ENCODE measurements around the gene ZFP64. TPM values are rescaled to one million over a fixed set of nuclear protein-coding genes. Genes with fewer than 3 reads are reported as not detected.

Gene ZFP64
- total and polyA plus RNA-seq, 2 donors (not counting 3 experiments of a cell fraction or from before 2014, with no cell fraction given) = 31.7 to 35.4 TPM

DNA sequence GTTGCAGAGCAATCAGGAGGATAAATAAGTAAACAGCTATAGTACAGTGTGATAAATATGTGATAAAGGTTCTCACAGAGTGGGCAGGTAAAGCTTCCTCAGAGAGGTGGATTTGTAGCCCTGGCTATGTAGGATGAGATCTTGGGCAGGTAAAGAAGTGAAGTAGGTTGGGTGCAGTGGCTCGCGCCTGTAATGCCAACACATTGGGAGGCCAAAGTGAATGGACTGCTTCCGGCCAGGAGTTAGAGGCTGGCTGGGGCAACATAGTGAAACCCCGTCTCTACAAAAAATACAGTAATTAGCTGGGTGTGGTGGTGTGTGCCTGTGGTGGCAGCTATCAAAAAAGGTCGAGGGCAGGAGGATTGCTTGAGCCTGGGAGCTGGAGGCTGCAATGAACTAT lies 72.9 kb downstream of the ZFP64 start:
- dilution Hi-C loops (cut with MboI; ENCODE audit: extremely low pct_ligation_motif_present, low sequenced_read_pairs) (no loop called here), intact Hi-C loops (cut with micrococcal nuclease) (no loop called here)
- POLR2A ChIA-PET = no interaction called here

DNA sequence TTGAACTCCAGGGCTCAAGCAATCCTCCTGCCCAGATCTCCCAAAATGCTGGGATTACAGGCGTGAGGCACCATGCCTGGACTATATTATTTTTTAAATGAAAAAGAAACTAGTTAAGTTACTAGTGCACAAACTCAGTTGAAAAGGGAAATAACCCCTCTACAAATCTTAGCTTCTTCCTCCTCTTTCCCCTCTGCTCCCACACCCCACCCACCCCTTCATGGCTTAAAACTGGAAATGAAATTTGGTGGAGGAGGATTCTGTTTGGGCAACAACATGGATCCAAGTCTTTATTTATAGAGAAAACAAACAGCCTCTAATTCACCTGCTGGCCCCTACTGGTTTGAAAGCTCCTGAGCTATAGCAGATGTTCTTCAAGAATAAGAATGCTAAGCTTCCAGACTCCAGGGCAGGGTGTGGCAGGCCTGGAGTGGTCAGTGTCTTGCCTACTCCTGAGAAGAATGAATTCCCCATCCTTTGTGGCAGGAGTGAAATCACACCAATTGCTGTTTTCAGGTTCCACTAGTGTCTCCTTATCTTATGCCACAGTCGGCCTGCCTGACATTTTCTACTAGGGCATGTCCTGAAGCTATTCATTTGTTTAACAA lies 73.5 kb downstream of the ZFP64 start:
- FAIRE-seq (no peak), DNase-seq (ENCODE audit: low read depth, low spot score) (no peak)
- ChIA-PET CTCF (interaction anchor here (0.7 to 2.4 kb wide), 4 partner anchors 11 to 1131 kb away, joined by 3 to 13 read pairs (median 4); no protein-coding TSS in a partner anchor), POLR2A (no interaction called here)
- Histone ChIP-seq H2AFZ (ENCODE audit: low read depth, low read length) (no peak overlapping the region), H3K27me3 (ENCODE audit: control insufficient read depth in 2 of 2, insufficient read depth in 2 of 2, low read length in 2 of 2) (no peaks in the 10 kb centered on the region), H3K4me1 (ENCODE audit: control insufficient read depth, extremely low read depth, insufficient read depth, low read length) (no peaks in the 10 kb centered on the region), H3K4me3 (replicated peaks in 1 of 3; ENCODE audit: insufficient read depth in 1 of 3, low read depth in 1 of 3, low read length in 3 of 3) (no peak overlapping the region), H3K36me3 (ENCODE audit: control insufficient read depth in 2 of 2, extremely low read depth in 1 of 2, insufficient read depth in 2 of 2, low read length in 2 of 2) (no peaks in the 10 kb centered on the region), H3K27ac (ENCODE audit: insufficient read depth, low read depth, low read length) (no peak overlapping the region), H3K9me3 (replicated peaks; ENCODE audit: control insufficient read depth, insufficient read depth, low read length) (no peaks in the 10 kb centered on the region), H3K79me2 (ENCODE audit: control insufficient read depth, insufficient read depth, low read length) (no peaks in the 10 kb centered on the region), H3K9ac (replicated peaks; ENCODE audit: extremely low read depth, insufficient read depth, low read length) (no peak overlapping the region), H4K20me1 (replicated peaks; ENCODE audit: control insufficient read depth, extremely low read depth, insufficient read depth, low read length) (no peaks in the 10 kb centered on the region), H3K9me1 (replicated peaks; ENCODE audit: control insufficient read depth, extremely low read depth, insufficient read depth, low read length) (no peaks in the 10 kb centered on the region), H3K4me2 (ENCODE audit: insufficient read depth, low read length) (no peak overlapping the region)
- BruUV-seq (replicated peaks) = no TSS peak
- TF ChIP-seq GATA2 (IDR thresholded peaks at IDR 0.05; ENCODE audit: insufficient read depth, insufficient read length, low read depth, low read length) = no peak
- TF ChIP-seq, protein P1, sequence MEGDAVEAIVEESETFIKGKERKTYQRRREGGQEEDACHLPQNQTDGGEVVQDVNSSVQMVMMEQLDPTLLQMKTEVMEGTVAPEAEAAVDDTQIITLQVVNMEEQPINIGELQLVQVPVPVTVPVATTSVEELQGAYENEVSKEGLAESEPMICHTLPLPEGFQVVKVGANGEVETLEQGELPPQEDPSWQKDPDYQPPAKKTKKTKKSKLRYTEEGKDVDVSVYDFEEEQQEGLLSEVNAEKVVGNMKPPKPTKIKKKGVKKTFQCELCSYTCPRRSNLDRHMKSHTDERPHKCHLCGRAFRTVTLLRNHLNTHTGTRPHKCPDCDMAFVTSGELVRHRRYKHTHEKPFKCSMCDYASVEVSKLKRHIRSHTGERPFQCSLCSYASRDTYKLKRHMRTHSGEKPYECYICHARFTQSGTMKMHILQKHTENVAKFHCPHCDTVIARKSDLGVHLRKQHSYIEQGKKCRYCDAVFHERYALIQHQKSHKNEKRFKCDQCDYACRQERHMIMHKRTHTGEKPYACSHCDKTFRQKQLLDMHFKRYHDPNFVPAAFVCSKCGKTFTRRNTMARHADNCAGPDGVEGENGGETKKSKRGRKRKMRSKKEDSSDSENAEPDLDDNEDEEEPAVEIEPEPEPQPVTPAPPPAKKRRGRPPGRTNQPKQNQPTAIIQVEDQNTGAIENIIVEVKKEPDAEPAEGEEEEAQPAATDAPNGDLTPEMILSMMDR (IDR thresholded peaks at IDR 0.05; ENCODE audit: extremely low read depth in 1 of 2, insufficient read depth in 1 of 2, low read depth in 1 of 2, low read length in 2 of 2) = no peak
- TF ChIP-seq POLR2A (IDR thresholded peaks at IDR 0.05; ENCODE audit: low read depth, low read length) = no peak
- TF ChIP-seq MYC (IDR thresholded peaks at IDR 0.05; ENCODE audit: low read depth, low read length) = no peak
- TF ChIP-seq FOS (IDR thresholded peaks at IDR 0.05; ENCODE audit: borderline replicate concordance, insufficient read depth, low read length) = no peak
- dilution Hi-C loops (cut with MboI; ENCODE audit: extremely low pct_ligation_motif_present, low sequenced_read_pairs) = no loop called here
- intact Hi-C loops (cut with micrococcal nuclease) = no loop called here

More for the DNA sequence above, 72.9 kb downstream of the ZFP64 start:
- no peaks in the 10 kb centered on the region for H3K36me3 ChIP-seq (ENCODE audit: control insufficient read depth in 2 of 2, extremely low read depth in 1 of 2, insufficient read depth in 2 of 2, low read length in 2 of 2)
- H3K9me3 ChIP-seq (replicated peaks; ENCODE audit: control insufficient read depth, insufficient read depth, low read length) = no peaks in the 10 kb centered on the region
- H3K4me3 ChIP-seq (replicated peaks in 1 of 3; ENCODE audit: insufficient read depth in 1 of 3, low read depth in 1 of 3, low read length in 3 of 3) = no peak overlapping the region
- DNase-seq (ENCODE audit: low read depth, low spot score) (no peak), FAIRE-seq (no peak)
- H3K79me2 ChIP-seq (ENCODE audit: control insufficient read depth, insufficient read depth, low read length) = no peaks in the 10 kb centered on the region
- H2AFZ ChIP-seq (ENCODE audit: low read depth, low read length) = no peak overlapping the region
- no peaks in the 10 kb centered on the region for H3K27me3 ChIP-seq (ENCODE audit: control insufficient read depth in 2 of 2, insufficient read depth in 2 of 2, low read length in 2 of 2)
- H3K27ac ChIP-seq (ENCODE audit: insufficient read depth, low read depth, low read length) = no peak overlapping the region
- H3K4me1 ChIP-seq (ENCODE audit: control insufficient read depth, extremely low read depth, insufficient read depth, low read length) = no peaks in the 10 kb centered on the region
- H3K4me2 ChIP-seq (ENCODE audit: insufficient read depth, low read length) = no peak overlapping the region
- no peaks in the 10 kb centered on the region for H4K20me1 ChIP-seq (replicated peaks; ENCODE audit: control insufficient read depth, extremely low read depth, insufficient read depth, low read length)
- CTCF ChIA-PET = interaction anchor here (0.7 to 2.4 kb wide), 2 partner anchors 10 to 13 kb away, joined by 3 to 13 read pairs; no protein-coding TSS in a partner anchor
- H3K9ac ChIP-seq (replicated peaks; ENCODE audit: extremely low read depth, insufficient read depth, low read length) = no peak overlapping the region
- TF ChIP-seq FOS (IDR thresholded peaks at IDR 0.05; ENCODE audit: borderline replicate concordance, insufficient read depth, low read length) (no peak), MYC (IDR thresholded peaks at IDR 0.05; ENCODE audit: low read depth, low read length) (no peak)
- TF ChIP-seq, protein P2, sequence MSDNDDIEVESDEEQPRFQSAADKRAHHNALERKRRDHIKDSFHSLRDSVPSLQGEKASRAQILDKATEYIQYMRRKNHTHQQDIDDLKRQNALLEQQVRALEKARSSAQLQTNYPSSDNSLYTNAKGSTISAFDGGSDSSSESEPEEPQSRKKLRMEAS (IDR thresholded peaks at IDR 0.05; ENCODE audit: insufficient read depth, insufficient read length) = no peak
- no TSS peak for BruUV-seq (replicated peaks)
- no peaks in the 10 kb centered on the region for H3K9me1 ChIP-seq (replicated peaks; ENCODE audit: control insufficient read depth, extremely low read depth, insufficient read depth, low read length)
